ENCODE measurements around the gene STK11IP. TPM values are rescaled to one million over a fixed set of nuclear protein-coding genes. Genes with fewer than 3 reads are reported as not detected.

STK11IP gene
- total and polyA plus RNA-seq, 10 of the 15 experiments (the other 5 are each of a cell fraction or from before 2014, with no cell fraction given) = 0.42 to 24.0 (median 11.4) TPM

DNA sequence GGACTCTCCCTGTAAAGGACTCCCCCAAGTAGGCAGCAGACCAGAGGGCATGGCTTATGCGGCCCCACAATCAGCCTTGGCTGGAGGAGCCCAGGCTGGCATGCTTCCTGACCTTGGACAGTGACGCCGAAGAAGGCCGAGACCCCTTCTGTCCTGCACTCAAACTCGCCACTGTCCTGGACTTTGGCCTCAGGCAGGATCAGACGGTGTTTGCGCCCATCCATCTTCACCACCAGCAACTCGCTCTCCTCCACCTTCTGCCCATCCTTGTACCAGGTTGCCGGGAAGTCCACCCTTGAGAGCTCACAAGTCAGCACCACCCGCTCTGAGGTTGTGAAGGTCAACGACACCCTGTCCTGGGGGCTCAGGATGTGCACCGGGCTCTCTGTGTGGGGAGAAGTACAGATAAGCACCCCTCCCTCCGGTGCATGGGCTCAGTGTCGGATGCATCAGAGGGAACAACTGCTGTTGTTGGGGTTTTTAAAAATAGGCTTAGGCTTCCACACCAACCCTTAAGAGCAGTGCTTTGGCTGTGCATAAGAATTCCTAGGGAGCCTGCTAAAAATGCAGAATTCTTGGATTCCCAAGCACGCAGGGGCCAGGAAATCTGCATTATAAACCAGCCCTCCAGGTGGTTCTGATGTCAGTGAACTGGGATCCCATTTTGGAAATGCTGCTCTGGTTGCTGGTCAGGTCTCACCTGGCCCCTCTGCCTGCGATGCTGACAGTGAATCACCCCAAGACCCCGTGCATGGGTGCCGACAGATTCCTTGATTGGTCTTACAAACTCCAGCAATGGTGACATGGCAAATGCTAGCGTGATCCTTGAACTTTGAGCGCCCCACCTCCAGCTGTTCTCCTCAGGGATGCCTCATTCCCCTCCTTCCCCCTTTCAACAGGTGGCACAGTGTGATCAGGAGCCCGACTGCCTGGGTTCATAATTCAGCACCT lies 32.3 kb upstream of the STK11IP start:
- 27% methylated on average over 21 of the region's 21 CpGs for WGBS (ENCODE audit: insufficient coverage, insufficient replicate concordance, low lambda C conversion rate, missing lambda C conversion rate)
- Histone ChIP-seq H3K36me3 (ENCODE audit: control insufficient read depth in 2 of 2, insufficient read depth in 2 of 2, low read length in 1 of 2) (no peaks in the 10 kb centered on the region), H3K9ac (ENCODE audit: control insufficient read depth, insufficient read depth, low read length) (no peak overlapping the region), H2AFZ (ENCODE audit: control insufficient read depth, low read depth, low read length) (no peak overlapping the region), H3K4me1 (ENCODE audit: control insufficient read depth, insufficient read depth, low read length) (no peaks in the 10 kb centered on the region), H3K27me3 (replicated peaks in 1 of 2; ENCODE audit: control insufficient read depth in 2 of 2, insufficient read depth in 2 of 2, low read length in 1 of 2) (peaks cover 0 to 3% of the 10 kb centered on the region in 2 experiments; a peak in 2 of 4 replicates), H3K9me3 (replicated peaks; ENCODE audit: control insufficient read depth, insufficient read depth, low read length) (no peaks in the 10 kb centered on the region), H3K4me3 (no peak overlapping the region), H3K4me2 (ENCODE audit: control insufficient read depth, insufficient read depth) (no peak overlapping the region), H3K79me2 (ENCODE audit: control insufficient read depth, insufficient read depth, low read length) (no peaks in the 10 kb centered on the region), H3K27ac (ENCODE audit: control insufficient read depth, insufficient read depth) (no peak overlapping the region), H4K20me1 (ENCODE audit: control insufficient read depth, insufficient read depth) (no peaks in the 10 kb centered on the region)
- intact Hi-C loops (cut with micrococcal nuclease; ENCODE audit: unreplicated experiment) (no loop called here), in situ Hi-C loops (cut with MboI) (no loop called here)
- FAIRE-seq = no peak
- no peak for DNase-seq (ENCODE audit: low read depth, low spot score)
- no peak for ATAC-seq
- BruUV-seq (replicated peaks) = no TSS peak
- TF ChIP-seq EED (IDR thresholded peaks at IDR 0.05; ENCODE audit: low read depth) = no peak
- ChIA-PET CTCF (no interaction called here), RAD21 (ENCODE audit: unreplicated experiment) (no interaction called here), POLR2A (no interaction called here), SMC1A (ENCODE audit: uncharacterized antibody, unreplicated experiment) (no interaction called here)

DNA sequence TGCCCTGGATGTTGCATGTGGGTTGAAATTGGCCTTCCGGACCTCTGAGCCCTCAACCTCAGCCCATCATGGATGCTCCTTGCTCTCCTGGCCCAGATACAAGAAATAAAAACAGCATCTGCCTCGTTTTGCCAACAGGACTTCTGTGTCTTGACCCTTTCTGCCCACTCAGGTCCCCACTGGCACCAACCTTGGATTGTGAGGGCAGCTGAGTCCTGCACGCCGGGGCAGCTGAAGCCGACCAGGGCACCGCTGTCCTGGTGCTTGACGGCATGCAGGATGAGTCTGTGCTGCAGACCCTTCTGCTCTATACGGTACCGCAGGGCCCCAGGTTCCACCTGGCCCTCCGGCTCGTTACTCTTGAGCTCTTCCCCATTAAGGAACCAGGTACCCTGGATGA lies 31.0 kb upstream of the STK11IP start:
- FAIRE-seq = no peak

More for the DNA sequence above, 31.0 kb upstream of the STK11IP start:
- Histone ChIP-seq H3K27ac (ENCODE audit: control insufficient read depth, insufficient read depth) (no peak overlapping the region), H3K9me3 (replicated peaks; ENCODE audit: control insufficient read depth, insufficient read depth, low read length) (no peaks in the 10 kb centered on the region), H3K27me3 (replicated peaks in 1 of 2; ENCODE audit: control insufficient read depth in 2 of 2, insufficient read depth in 2 of 2, low read length in 1 of 2) (peaks cover 0 to 3% of the 10 kb centered on the region in 2 experiments; a peak in 2 of 4 replicates), H4K20me1 (ENCODE audit: control insufficient read depth, insufficient read depth) (no peaks in the 10 kb centered on the region), H3K36me3 (ENCODE audit: control insufficient read depth in 2 of 2, insufficient read depth in 2 of 2, low read length in 1 of 2) (no peaks in the 10 kb centered on the region), H2AFZ (ENCODE audit: control insufficient read depth, low read depth, low read length) (no peak overlapping the region), H3K79me2 (ENCODE audit: control insufficient read depth, insufficient read depth, low read length) (no peaks in the 10 kb centered on the region), H3K9ac (ENCODE audit: control insufficient read depth, insufficient read depth, low read length) (no peak overlapping the region), H3K4me1 (ENCODE audit: control insufficient read depth, insufficient read depth, low read length) (no peaks in the 10 kb centered on the region), H3K4me2 (ENCODE audit: control insufficient read depth, insufficient read depth) (no peak overlapping the region), H3K4me3 (no peak overlapping the region)
- TF ChIP-seq CBX3 (IDR thresholded peaks at IDR 0.05; ENCODE audit: borderline replicate concordance, low read depth) = no peak
- no peak for TF ChIP-seq ZNF207 (IDR thresholded peaks at IDR 0.05; ENCODE audit: borderline replicate concordance)
- no peak for TF ChIP-seq TARDBP (IDR thresholded peaks at IDR 0.05; ENCODE audit: borderline replicate concordance)
- TF ChIP-seq, protein P1, sequence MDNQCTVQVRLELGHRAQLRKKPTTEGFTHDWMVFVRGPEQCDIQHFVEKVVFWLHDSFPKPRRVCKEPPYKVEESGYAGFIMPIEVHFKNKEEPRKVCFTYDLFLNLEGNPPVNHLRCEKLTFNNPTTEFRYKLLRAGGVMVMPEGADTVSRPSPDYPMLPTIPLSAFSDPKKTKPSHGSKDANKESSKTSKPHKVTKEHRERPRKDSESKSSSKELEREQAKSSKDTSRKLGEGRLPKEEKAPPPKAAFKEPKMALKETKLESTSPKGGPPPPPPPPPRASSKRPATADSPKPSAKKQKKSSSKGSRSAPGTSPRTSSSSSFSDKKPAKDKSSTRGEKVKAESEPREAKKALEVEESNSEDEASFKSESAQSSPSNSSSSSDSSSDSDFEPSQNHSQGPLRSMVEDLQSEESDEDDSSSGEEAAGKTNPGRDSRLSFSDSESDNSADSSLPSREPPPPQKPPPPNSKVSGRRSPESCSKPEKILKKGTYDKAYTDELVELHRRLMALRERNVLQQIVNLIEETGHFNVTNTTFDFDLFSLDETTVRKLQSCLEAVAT (IDR thresholded peaks at IDR 0.05) = no peak
- TF ChIP-seq, protein P2, sequence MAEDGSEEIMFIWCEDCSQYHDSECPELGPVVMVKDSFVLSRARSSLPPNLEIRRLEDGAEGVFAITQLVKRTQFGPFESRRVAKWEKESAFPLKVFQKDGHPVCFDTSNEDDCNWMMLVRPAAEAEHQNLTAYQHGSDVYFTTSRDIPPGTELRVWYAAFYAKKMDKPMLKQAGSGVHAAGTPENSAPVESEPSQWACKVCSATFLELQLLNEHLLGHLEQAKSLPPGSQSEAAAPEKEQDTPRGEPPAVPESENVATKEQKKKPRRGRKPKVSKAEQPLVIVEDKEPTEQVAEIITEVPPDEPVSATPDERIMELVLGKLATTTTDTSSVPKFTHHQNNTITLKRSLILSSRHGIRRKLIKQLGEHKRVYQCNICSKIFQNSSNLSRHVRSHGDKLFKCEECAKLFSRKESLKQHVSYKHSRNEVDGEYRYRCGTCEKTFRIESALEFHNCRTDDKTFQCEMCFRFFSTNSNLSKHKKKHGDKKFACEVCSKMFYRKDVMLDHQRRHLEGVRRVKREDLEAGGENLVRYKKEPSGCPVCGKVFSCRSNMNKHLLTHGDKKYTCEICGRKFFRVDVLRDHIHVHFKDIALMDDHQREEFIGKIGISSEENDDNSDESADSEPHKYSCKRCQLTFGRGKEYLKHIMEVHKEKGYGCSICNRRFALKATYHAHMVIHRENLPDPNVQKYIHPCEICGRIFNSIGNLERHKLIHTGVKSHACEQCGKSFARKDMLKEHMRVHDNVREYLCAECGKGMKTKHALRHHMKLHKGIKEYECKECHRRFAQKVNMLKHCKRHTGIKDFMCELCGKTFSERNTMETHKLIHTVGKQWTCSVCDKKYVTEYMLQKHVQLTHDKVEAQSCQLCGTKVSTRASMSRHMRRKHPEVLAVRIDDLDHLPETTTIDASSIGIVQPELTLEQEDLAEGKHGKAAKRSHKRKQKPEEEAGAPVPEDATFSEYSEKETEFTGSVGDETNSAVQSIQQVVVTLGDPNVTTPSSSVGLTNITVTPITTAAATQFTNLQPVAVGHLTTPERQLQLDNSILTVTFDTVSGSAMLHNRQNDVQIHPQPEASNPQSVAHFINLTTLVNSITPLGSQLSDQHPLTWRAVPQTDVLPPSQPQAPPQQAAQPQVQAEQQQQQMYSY (CRISPR knock-in tag; IDR thresholded peaks at IDR 0.05) = no peak
- TF ChIP-seq, protein P3, sequence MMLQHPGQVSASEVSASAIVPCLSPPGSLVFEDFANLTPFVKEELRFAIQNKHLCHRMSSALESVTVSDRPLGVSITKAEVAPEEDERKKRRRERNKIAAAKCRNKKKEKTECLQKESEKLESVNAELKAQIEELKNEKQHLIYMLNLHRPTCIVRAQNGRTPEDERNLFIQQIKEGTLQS (IDR thresholded peaks at IDR 0.05; ENCODE audit: borderline replicate concordance, extremely low read depth, low read depth, low read length) = no peak
- TF ChIP-seq SREBF2 (IDR thresholded peaks at IDR 0.05; ENCODE audit: low read length) = no peak
- WGBS (ENCODE audit: insufficient coverage, insufficient replicate concordance, low lambda C conversion rate, missing lambda C conversion rate) = 74% methylated on average over 11 of the region's 11 CpGs
- CTCF ChIA-PET = no interaction called here
- no TSS peak for BruUV-seq (replicated peaks)
- DNase-seq (ENCODE audit: low read depth, low spot score) (no peak), ATAC-seq (no peak)
- SMC1A ChIA-PET (ENCODE audit: uncharacterized antibody, unreplicated experiment) = no interaction called here
- in situ Hi-C loops (cut with MboI) (no loop called here), intact Hi-C loops (cut with micrococcal nuclease; ENCODE audit: unreplicated experiment) (no loop called here)
- RAD21 ChIA-PET (ENCODE audit: unreplicated experiment) = no interaction called here
- POLR2A ChIA-PET = no interaction called here
